Hepatocyte (in vitro differentiated cells): ENCODE measurements around the gene EPHB1. TPM values are rescaled to one million over a fixed set of nuclear protein-coding genes. Genes with fewer than 3 reads are reported as not detected.

Experiments used
- DNase-seq: peaks from one replicate; pipeline ENCODE4 v3.0.0-alpha.2; 2016; ENCODE audit warnings: low spot score
- H2AFZ ChIP-seq: fragments of 200-600 bp; sonication (generic); 2 replicates; pipeline ENCODE4 v1.6.0; 2016; ENCODE audit warnings: antibody characterized with exemption, mild to moderate bottlenecking
- H3K27ac ChIP-seq: fragments of 200-600 bp; sonication (generic); 2 replicates; pipeline ENCODE4 v1.5.1; 2016; ENCODE audit warnings: mild to moderate bottlenecking
- H3K27me3 ChIP-seq: fragments of 200-600 bp; sonication (generic); 2 replicates; pipeline ENCODE4 v1.6.1; 2016
- H3K36me3 ChIP-seq: fragments of 200-600 bp; sonication (generic); replicated peaks from 2 replicates; pipeline ENCODE4 v1.5.1; 2016; ENCODE audit warnings: low read depth; ENCODE audit not compliant: insufficient read depth
- H3K4me1 ChIP-seq: fragments of 200-600 bp; sonication (generic); 2 replicates; pipeline ENCODE4 v1.5.1; 2016; ENCODE audit warnings: mild to moderate bottlenecking, moderate library complexity; ENCODE audit not compliant: insufficient read depth
- H3K4me2 ChIP-seq: fragments of 200-600 bp; sonication (generic); 2 replicates; pipeline ENCODE4 v1.6.0; 2016
- H3K4me3 ChIP-seq: fragments of 200-600 bp; sonication (generic); 2 replicates; pipeline ENCODE4 v1.5.1; 2016; ENCODE audit warnings: mild to moderate bottlenecking
- H3K79me2 ChIP-seq: fragments of 200-600 bp; sonication (generic); 2 replicates; pipeline ENCODE4 v1.6.0; 2017; ENCODE audit warnings: mild to moderate bottlenecking
- H3K9me2 ChIP-seq: fragments of 200-600 bp; sonication (generic); replicated peaks from 2 replicates; pipeline ENCODE4 v1.6.0; 2017; ENCODE audit warnings: mild to moderate bottlenecking; ENCODE audit not compliant: insufficient read depth
- H3K9me3 ChIP-seq: fragments of 200-600 bp; sonication (generic); 2 replicates; pipeline ENCODE4 v1.5.1; 2016; ENCODE audit warnings: low read depth, mild to moderate bottlenecking
- H4K20me1 ChIP-seq: fragments of 200-600 bp; sonication (generic); 2 replicates; pipeline ENCODE4 v1.6.0; 2016; ENCODE audit warnings: mild to moderate bottlenecking; ENCODE audit not compliant: insufficient read depth, poor library complexity, severe bottlenecking
- EZH2 ChIP-seq: fragments of 200-600 bp; sonication (generic); IDR thresholded peaks from 2 replicates; pipeline ENCODE4 v1.6.1; 2016; ENCODE audit warnings: antibody characterized with exemption, mild to moderate bottlenecking, borderline replicate concordance
- EZH2phosphoT487 ChIP-seq: fragments of 200-600 bp; sonication (generic); IDR thresholded peaks from one replicate; pipeline ENCODE4 v1.6.1; 2018; ENCODE audit warnings: antibody characterized with exemption, mild to moderate bottlenecking, low read depth, moderate library complexity; ENCODE audit not compliant: unreplicated experiment, severe bottlenecking
- WGBS: methylation state at CpG from one replicate; pipeline ENCODE4 v1.1.6; 2016; ENCODE audit warnings: low lambda C conversion rate; ENCODE audit errors: missing lambda C conversion rate; 5-methylcytosine and 5-hydroxymethylcytosine counted together
- polyA plus RNA-seq: library from polyadenylated mRNA; unstranded; fragments of >200 nt; fragmentation: Nextera tagmentation; extraction: Ambion mirVana; gene quantifications from 2 replicates; pipeline ENCODE4 v1.2.1, GENCODE V29; 2016
- total RNA-seq: library from RNA; depleted of rRNA; stranded (reverse); fragments of >200 nt; gene quantifications from 2 replicates; pipeline ENCODE4 v1.2.3, GENCODE V29; 2014
- TF ChIP-seq, protein P1 (sequence below): fragments of 200-600 bp; sonication (generic); IDR thresholded peaks from 2 replicates; pipeline ENCODE4 v1.5.1; 2016; ENCODE audit warnings: antibody characterized with exemption, mild to moderate bottlenecking; ENCODE audit not compliant: poor library complexity

EPHB1 gene
- total and polyA plus RNA-seq, 2 experiments from 2014 or later = 3.3 to 5.6 TPM

DNA sequence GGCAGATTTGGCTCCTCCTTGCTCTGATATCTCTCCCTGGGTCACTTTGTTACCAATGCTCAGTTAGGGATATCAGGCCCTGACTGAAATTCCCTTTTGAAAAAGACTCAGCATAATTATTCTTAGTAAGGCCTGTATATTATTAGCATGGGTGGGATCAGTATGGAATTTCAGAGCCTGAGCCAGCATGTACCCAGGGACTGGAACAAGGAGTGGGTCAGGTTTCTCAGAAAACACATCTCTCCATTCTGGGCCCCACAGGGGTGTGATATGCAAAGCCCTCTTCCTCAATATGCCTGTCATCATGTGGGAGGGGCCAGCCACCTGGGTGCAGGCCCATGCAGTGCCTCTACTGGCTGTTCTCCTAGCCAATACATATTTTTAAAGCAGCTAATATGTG is 423.2 kb downstream of the EPHB1 start:
- no peaks in the 10 kb centered on the region for H4K20me1 ChIP-seq
- H3K9me2 ChIP-seq = no peaks in the 10 kb centered on the region
- H3K4me3 ChIP-seq = no peak overlapping the region
- H3K4me1 ChIP-seq = no peaks in the 10 kb centered on the region
- DNase-seq = no peak
- H3K27me3 ChIP-seq = no peaks in the 10 kb centered on the region
- no peaks in the 10 kb centered on the region for H3K36me3 ChIP-seq
- H3K79me2 ChIP-seq = no peaks in the 10 kb centered on the region
- H3K4me2 ChIP-seq = no peak overlapping the region
- H2AFZ ChIP-seq = no peak overlapping the region
- H3K27ac ChIP-seq = no peak overlapping the region
- TF ChIP-seq, protein P1, sequence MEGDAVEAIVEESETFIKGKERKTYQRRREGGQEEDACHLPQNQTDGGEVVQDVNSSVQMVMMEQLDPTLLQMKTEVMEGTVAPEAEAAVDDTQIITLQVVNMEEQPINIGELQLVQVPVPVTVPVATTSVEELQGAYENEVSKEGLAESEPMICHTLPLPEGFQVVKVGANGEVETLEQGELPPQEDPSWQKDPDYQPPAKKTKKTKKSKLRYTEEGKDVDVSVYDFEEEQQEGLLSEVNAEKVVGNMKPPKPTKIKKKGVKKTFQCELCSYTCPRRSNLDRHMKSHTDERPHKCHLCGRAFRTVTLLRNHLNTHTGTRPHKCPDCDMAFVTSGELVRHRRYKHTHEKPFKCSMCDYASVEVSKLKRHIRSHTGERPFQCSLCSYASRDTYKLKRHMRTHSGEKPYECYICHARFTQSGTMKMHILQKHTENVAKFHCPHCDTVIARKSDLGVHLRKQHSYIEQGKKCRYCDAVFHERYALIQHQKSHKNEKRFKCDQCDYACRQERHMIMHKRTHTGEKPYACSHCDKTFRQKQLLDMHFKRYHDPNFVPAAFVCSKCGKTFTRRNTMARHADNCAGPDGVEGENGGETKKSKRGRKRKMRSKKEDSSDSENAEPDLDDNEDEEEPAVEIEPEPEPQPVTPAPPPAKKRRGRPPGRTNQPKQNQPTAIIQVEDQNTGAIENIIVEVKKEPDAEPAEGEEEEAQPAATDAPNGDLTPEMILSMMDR = no peak
- no peak for TF ChIP-seq EZH2
- TF ChIP-seq EZH2phosphoT487 = no peak
- no peaks in the 10 kb centered on the region for H3K9me3 ChIP-seq

DNA sequence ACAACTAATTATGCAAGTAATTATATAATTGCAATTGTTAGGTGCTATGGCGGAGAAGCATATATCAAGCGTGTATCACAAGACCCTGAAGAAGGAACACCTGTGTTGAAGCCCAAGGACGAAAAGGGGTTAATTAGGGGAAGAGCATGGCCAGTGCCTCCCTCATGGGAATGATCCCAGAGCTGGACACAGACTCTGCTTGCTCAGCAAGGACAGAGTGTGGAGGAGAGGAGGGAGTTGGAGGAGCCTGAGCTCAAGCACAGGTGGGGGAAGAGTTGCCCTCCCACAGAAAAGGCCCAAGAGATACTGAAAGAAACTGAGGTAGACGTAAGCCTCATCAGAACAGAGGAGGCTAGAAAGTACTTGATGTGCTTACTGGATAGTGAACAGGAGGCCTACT is 423.7 kb downstream of the EPHB1 start:
- Histone ChIP-seq H3K27me3 (no peaks in the 10 kb centered on the region), H3K79me2 (no peaks in the 10 kb centered on the region), H3K27ac (no peak overlapping the region), H3K4me1 (no peaks in the 10 kb centered on the region), H3K4me3 (no peak overlapping the region), H3K9me3 (no peaks in the 10 kb centered on the region), H3K4me2 (no peak overlapping the region), H4K20me1 (no peaks in the 10 kb centered on the region), H3K36me3 (no peaks in the 10 kb centered on the region), H2AFZ (no peak overlapping the region), H3K9me2 (no peaks in the 10 kb centered on the region)
- TF ChIP-seq EZH2 (no peak), EZH2phosphoT487 (no peak)
- TF ChIP-seq, protein P1 = no peak
- no peak for DNase-seq
- WGBS = 98% methylated on average over 4 of the region's 4 CpGs

DNA sequence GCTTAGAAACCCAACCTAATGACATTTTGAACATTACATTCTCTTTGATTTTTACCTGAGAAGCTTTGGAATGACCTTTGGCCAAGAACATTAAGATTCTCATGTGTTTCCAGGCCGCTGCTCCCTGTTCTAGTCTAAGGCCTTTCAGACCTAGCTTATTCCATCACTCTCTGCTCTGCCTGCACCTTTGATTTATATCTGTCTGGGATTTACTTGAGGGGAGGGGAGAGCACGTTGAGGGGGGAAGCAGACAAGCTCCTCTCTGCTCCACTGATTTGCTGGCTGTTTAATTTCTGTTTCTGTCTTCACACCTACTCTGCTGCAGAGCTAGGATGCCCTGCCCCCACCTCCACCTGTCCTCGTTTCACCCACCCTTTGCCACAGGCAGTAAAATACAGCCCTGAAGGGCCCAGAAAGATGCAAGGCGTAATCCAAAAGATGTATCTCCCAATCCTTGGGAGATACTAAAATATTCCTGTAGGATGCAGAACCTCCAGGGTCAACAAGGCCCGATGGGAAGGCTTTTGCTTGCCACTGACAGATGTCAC is 429.8 kb downstream of the EPHB1 start:
- no peaks in the 10 kb centered on the region for H3K36me3 ChIP-seq
- no peaks in the 10 kb centered on the region for H3K27me3 ChIP-seq
- H3K4me3 ChIP-seq = no peak overlapping the region
- no peaks in the 10 kb centered on the region for H3K79me2 ChIP-seq
- H3K4me1 ChIP-seq = no peaks in the 10 kb centered on the region
- H3K4me2 ChIP-seq = no peak overlapping the region
- H3K27ac ChIP-seq = no peak overlapping the region
- no peaks in the 10 kb centered on the region for H3K9me3 ChIP-seq
- WGBS = 67% methylated on average over 5 of the region's 5 CpGs
- DNase-seq = no peak
- no peak overlapping the region for H2AFZ ChIP-seq
- H4K20me1 ChIP-seq = no peaks in the 10 kb centered on the region
- no peaks in the 10 kb centered on the region for H3K9me2 ChIP-seq
- TF ChIP-seq EZH2phosphoT487 = no peak
- no peak for TF ChIP-seq EZH2
- TF ChIP-seq, protein P1 = no peak

DNA sequence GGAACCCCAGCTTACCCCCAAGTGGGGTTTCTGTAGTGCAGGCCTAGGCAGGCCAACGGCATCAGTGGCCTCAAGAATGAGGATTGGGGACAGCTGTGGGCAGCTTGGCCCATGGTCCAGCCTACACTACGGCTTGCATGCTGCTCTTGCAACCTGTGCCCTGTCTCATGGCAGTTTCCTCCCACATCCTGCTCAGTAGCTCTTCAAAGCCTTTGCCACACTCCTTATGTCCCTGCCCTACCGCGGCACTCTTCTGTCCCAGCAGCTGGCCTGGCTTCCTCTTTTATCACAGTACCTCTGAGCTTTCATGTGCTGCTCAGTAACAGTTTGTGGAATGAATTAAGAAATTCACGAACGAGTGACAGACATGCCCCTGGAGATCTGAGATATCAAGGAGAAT is 431.0 kb downstream of the EPHB1 start:
- no peaks in the 10 kb centered on the region for H3K27me3 ChIP-seq
- no peak overlapping the region for H3K4me2 ChIP-seq
- no peaks in the 10 kb centered on the region for H3K79me2 ChIP-seq
- no peaks in the 10 kb centered on the region for H3K9me3 ChIP-seq
- H2AFZ ChIP-seq = no peak overlapping the region
- no peak for DNase-seq
- no peaks in the 10 kb centered on the region for H3K9me2 ChIP-seq
- no peaks in the 10 kb centered on the region for H3K36me3 ChIP-seq
- H3K4me1 ChIP-seq = no peaks in the 10 kb centered on the region
- TF ChIP-seq EZH2 (no peak), EZH2phosphoT487 (no peak)
- TF ChIP-seq, protein P1 = no peak
- no peak overlapping the region for H3K4me3 ChIP-seq
- H4K20me1 ChIP-seq = no peaks in the 10 kb centered on the region
- WGBS = 92% methylated on average over 6 of the region's 6 CpGs
- H3K27ac ChIP-seq = no peak overlapping the region
